ENCODE measurements around the gene AGXT. TPM values are rescaled to one million over a fixed set of nuclear protein-coding genes. Genes with fewer than 3 reads are reported as not detected.

The AGXT gene
- total RNA-seq, 1 donor from 2014 or later: not detected

- no peak for DNase-seq (ENCODE audit: low spot score in 2 of 2)
- Histone ChIP-seq H3K4me3 (no peak overlapping the region), H3K4me1 (no peaks in the 10 kb centered on the region), H3K27me3 (no peaks in the 10 kb centered on the region), H3K27ac (no peak overlapping the region), H3K9me3 (no peaks in the 10 kb centered on the region), H3K36me3 (no peaks in the 10 kb centered on the region)
- intact Hi-C loops (cut with DNase I): no loop called here
- TF ChIP-seq CTCF (IDR thresholded peaks at IDR 0.05): no peak
These were observed 21.6 kb upstream of the AGXT start for GRCh38 chr2:240846873-240847595.

- Histone ChIP-seq H3K27me3 (no peaks in the 10 kb centered on the region), H3K27ac (no peak overlapping the region), H3K36me3 (no peaks in the 10 kb centered on the region), H3K4me1 (no peaks in the 10 kb centered on the region), H3K9me3 (no peaks in the 10 kb centered on the region), H3K4me3 (no peak overlapping the region)
- TF ChIP-seq CTCF (IDR thresholded peaks at IDR 0.05): no peak
- intact Hi-C loops (cut with DNase I): no loop called here
- no peak for DNase-seq (ENCODE audit: low spot score in 2 of 2)
These were observed 20.8 kb upstream of the AGXT start for GRCh38 chr2:240847817-240848216.

GRCh38 chr2:240848900-240849680 lies 19.5 kb upstream of the AGXT start:
- H3K27me3 ChIP-seq: no peaks in the 10 kb centered on the region
- H3K9me3 ChIP-seq: no peaks in the 10 kb centered on the region
- no peak for DNase-seq (ENCODE audit: low spot score in 2 of 2)
- intact Hi-C loops (cut with DNase I): no loop called here
- no peaks in the 10 kb centered on the region for H3K4me1 ChIP-seq
- H3K27ac ChIP-seq: no peak overlapping the region
- H3K4me3 ChIP-seq: no peak overlapping the region
- no peak for TF ChIP-seq CTCF (IDR thresholded peaks at IDR 0.05)
- no peaks in the 10 kb centered on the region for H3K36me3 ChIP-seq

GRCh38 chr2:240850026-240850425 lies 18.6 kb upstream of the AGXT start:
- no peak for DNase-seq (ENCODE audit: low spot score in 2 of 2)
- no peak overlapping the region for H3K4me3 ChIP-seq
- intact Hi-C loops (cut with DNase I): loop anchor here (2.0 to 5.0 kb wide), 4 partner anchors 227 to 1027 kb away; partner anchors contain the start of genes D2HGDH and PPP1R7
- no peak overlapping the region for H3K27ac ChIP-seq
- no peaks in the 10 kb centered on the region for H3K27me3 ChIP-seq
- no peaks in the 10 kb centered on the region for H3K4me1 ChIP-seq
- no peak for TF ChIP-seq CTCF (IDR thresholded peaks at IDR 0.05)
- no peaks in the 10 kb centered on the region for H3K9me3 ChIP-seq
- H3K36me3 ChIP-seq: no peaks in the 10 kb centered on the region

GRCh38 chr2:240850756-240851077 lies 17.9 kb upstream of the AGXT start:
- Histone ChIP-seq H3K4me1 (no peaks in the 10 kb centered on the region), H3K9me3 (no peaks in the 10 kb centered on the region), H3K4me3 (no peak overlapping the region), H3K36me3 (no peaks in the 10 kb centered on the region), H3K27me3 (no peaks in the 10 kb centered on the region), H3K27ac (no peak overlapping the region)
- TF ChIP-seq CTCF (IDR thresholded peaks at IDR 0.05): no peak
- intact Hi-C loops (cut with DNase I): loop anchor here (2.0 to 5.0 kb wide), 4 partner anchors 227 to 1027 kb away; partner anchors contain the start of genes D2HGDH and PPP1R7
- DNase-seq (ENCODE audit: low spot score in 2 of 2): no peak

Measured in ascending aorta (tissue), 2 donors.